ENCODE results near the gene IL17C. TPM values are rescaled to one million over a fixed set of nuclear protein-coding genes. Genes with fewer than 3 reads are reported as not detected.

IL17C gene
- total RNA-seq, 1 experiment from 2014 or later: 0.31 TPM

- no CpG with 5 or more reads among the region's 22 CpGs for WGBS (ENCODE audit: extremely low coverage, insufficient read length, low lambda C conversion rate)
- Mint-ChIP-seq H3K27me3 (ENCODE audit: low read depth) (no peaks in the 10 kb centered on the region), H3K36me3 (ENCODE audit: insufficient read depth in 1 of 3, low read depth in 3 of 3) (peaks cover 0 to 9% (median 2%) of the 10 kb centered on the region in 3 experiments; a peak in 2 of 7 replicates), H3K27ac (no peak overlapping the region; a peak in 2 of 7 replicates), H3K9me3 (no peaks in the 10 kb centered on the region), H3K4me3 (no peak overlapping the region), H3K4me1 (peaks cover 6 to 7% of the 10 kb centered on the region in 2 experiments)
- Histone ChIP-seq H4K20me1 (ENCODE audit: control insufficient read depth, insufficient read depth, insufficient read length) (no peaks in the 10 kb centered on the region), H3K4ac (ENCODE audit: low read depth, low read length) (no peak overlapping the region), H2BK12ac (ENCODE audit: insufficient read length, low read depth, low read length) (no peak overlapping the region), H2BK120ac (ENCODE audit: low read depth, low read length, poor library complexity, severe bottlenecking) (no peak overlapping the region), H2AK5ac (ENCODE audit: insufficient read length, low read length) (no peak overlapping the region), H2BK15ac (ENCODE audit: low read depth, low read length) (no peak overlapping the region), H3K27me3 (ENCODE audit: insufficient read depth, low read length) (no peaks in the 10 kb centered on the region), H3K79me1 (ENCODE audit: insufficient read depth, low read depth, low read length, poor library complexity, severe bottlenecking) (no peaks in the 10 kb centered on the region), H3K18ac (ENCODE audit: insufficient read length, low read depth, low read length) (no peak overlapping the region), H4K5ac (ENCODE audit: insufficient read length, low read depth, low read length) (no peak overlapping the region), H3T11ph (ENCODE audit: low read length) (no peak overlapping the region), H4K91ac (ENCODE audit: insufficient read length, low read depth, low read length) (no peak overlapping the region), H3K56ac (ENCODE audit: insufficient read length, low read depth, low read length) (no peak overlapping the region), H2BK5ac (ENCODE audit: insufficient read length, low read length) (no peak overlapping the region), H3K79me2 (ENCODE audit: insufficient read depth, low read length) (no peaks in the 10 kb centered on the region), H3K14ac (ENCODE audit: insufficient read depth, low read length) (no peak overlapping the region), H2BK20ac (ENCODE audit: low read depth, low read length, poor library complexity, severe bottlenecking) (no peak overlapping the region), H2AFZ (ENCODE audit: low read length) (no peak overlapping the region), H3K27ac (ENCODE audit: insufficient read length, low read depth, low read length) (no peak overlapping the region), H3K9ac (ENCODE audit: extremely low read depth, insufficient read length, low read length) (no peak overlapping the region), H3K4me1 (ENCODE audit: insufficient read depth, low read length) (no peaks in the 10 kb centered on the region), H3K4me2 (ENCODE audit: insufficient read depth, insufficient read length, low read length) (no peak overlapping the region), H4K8ac (replicated peaks; ENCODE audit: insufficient read length, low read depth, low read length) (no peak overlapping the region), H3K23me2 (ENCODE audit: insufficient read length, low read depth, low read length, poor library complexity, severe bottlenecking) (no peaks in the 10 kb centered on the region), H3K23ac (ENCODE audit: insufficient read length, low read depth, low read length) (no peak overlapping the region), H3K9me3 (ENCODE audit: control insufficient read depth, low read depth, low read length) (no peaks in the 10 kb centered on the region)
- no peak for DNase-seq
- no peak for TF ChIP-seq CTCF (conservative IDR thresholded peaks at IDR 0.05)
Observed at GRCh38 chr16:88676502-88677242, 38.3 kb downstream of the IL17C start.

All from H9 (cell line).